Activated T-helper 1 cell treated with anti-CD3 and anti-CD28 coated beads, Interleukin-2, amount 50 U/mL, for 16 hours (primary cell): ENCODE measurements around the gene FNIP2.
"Not testable (repeated sequence)": the region's sequence is repeated elsewhere in the genome, so short reads cannot be mapped to it uniquely, and the experiment has no call there.

Experiments used
- DNase-seq, 2 donors: peaks; one replicate each; pipeline ENCODE4 v3.0.0-alpha.2; 2020; ENCODE audit warnings: low read depth in 1 of 2, low spot score in 1 of 2

Gene FNIP2

DNA sequence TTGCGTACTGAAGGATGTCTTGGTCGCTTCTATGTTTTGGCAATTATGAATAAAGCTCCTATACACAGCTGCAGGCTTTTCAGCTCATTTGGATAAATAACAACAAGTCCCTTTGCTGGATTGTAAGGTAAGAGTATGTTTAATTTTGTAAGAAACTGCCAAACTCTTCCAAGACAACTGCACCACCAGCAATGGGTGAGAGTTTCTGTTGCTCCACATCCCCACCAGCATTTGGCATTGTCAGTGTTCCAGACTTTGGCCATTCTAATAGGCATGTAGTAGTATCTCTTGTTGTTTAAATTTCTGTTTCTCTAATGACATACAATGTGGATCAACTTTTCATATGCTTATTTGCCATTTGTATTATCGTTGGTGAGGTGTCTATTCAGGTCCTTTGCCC, 44.3 kb downstream of the FNIP2 start:
- DNase-seq = no peak

DNA sequence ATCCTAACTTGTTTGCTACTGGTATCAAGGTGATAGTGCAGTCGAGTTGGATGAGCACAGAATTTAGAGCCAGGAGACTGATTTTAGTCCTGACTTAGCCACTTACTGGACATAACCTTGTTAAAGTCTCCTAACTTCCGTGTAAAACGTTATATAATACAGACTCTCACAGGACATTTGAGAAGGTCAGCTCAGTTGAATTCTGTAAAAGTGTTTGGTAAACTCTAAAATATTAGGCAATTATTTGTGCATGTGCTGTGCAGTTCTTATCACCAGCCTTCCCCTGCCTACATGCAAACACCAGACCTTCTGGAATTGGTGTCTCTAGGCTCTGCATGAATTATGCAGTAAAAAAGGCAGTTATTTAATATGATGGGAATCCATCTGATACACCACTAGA, 45.4 kb downstream of the FNIP2 start:
- no peak for DNase-seq

DNA sequence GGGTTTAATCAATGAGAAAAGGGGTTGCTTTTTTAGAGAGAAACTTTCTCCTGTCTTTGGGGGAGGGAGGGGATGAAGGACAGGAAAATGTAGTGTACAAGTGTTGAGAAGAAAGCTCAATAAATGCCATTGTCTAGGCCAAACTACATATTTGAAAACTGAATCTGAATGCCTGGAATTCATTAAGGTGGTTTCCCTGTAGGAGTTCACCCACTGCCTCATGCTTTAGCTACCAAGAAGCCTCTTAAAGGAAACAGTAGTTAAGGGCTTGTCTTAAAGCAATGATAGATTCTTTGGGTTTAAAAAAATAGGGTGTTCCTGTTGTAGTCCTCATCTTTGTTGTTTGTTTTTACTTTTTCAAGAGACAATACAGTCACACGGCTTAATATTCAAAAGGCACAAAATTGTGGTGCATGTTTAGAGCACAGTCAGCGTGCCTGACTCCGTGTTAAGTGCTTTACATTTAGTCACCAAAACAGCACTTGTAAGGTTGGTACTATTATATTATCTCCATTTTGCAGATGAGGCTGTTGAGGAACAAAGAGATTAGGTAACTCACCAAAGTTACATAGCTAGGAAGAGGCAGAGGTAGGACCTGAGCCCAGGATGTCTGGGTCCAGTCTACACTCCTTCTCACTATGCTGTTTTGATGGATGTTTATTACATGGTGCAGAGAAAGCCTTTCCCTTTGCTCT, 46.0 kb downstream of the FNIP2 start:
- DNase-seq = no peak

DNA sequence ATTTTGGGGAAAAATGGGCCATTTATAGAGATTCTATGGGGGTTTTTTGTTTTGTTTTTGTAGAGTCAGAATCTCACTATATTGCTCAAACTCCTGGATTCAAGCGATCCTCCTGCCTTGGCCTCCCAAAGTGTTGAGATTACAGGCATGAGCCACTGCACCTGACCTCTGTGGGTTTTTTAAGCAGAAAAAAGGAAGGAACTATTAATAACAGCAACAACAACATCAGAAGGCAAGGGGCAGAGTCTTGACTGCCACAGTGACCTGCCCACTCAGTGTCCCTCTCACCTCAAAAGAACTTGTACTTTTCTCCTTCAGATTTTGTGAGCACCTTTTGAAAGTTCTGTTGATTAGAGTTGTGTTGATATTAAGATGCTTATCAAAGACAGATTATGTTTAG, 48.1 kb downstream of the FNIP2 start:
- no peak for DNase-seq

DNA sequence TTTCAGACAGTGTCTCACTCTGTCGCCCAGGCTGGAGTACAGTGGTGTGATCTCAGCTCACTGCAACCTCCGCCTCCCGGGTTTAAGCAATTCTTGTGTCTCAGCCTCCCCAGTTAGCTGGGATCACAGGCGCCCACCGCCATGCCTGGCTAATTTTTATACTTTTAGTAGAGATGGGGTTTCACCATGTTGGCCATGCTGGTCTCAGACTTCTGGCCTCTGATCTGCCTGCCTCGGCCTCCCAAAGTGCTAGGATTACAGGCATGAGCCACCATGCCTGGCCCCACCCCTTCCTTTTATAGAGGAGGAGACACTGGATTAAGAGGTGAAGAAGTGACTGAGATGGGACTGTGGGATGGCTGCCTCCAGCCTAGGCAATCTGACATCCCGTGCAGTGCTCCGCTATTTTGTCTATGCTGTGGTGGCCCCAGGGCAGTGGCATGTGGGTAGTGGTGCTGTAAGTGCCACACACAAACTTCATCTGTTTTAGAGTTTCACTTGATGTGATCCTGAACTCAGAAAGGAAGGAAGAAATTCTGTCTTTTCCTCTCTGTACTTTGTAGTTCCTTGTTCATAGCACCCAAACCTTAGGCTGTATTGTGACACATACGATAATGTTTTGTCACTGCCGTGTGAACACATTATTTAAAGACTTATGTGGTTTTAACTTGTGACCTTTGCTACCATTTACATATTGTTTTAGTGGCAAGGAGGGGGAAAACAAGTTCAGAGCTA, 48.9 kb downstream of the FNIP2 start:
- DNase-seq = no peak

DNA sequence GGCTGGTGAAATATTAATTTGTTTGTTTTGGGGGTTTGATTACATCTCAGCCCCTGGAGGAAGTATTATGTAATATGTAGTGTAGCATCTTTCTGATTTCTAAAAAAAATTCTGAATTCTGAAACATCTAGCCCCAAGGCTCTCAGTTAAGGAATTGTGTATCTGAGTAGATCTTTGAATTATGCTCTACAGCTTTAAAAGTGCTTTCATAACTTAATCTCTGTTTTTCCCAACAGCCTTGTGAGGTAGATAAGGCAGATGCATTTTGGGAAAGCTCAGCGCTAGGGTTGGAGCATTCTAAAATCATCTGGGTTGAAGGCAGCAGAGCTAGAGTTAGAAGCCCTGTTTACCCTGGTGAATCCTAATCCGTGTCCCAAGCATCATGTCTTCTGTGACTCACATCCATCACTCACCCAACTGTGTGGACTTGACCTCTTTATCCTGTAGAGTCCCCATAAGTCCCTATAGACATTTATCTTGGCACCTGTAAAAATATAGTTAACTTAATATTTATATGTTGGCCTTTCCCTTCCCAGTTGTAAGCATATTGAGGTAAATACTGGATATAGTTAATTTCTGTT, 49.8 kb downstream of the FNIP2 start:
- no peak for DNase-seq

DNA sequence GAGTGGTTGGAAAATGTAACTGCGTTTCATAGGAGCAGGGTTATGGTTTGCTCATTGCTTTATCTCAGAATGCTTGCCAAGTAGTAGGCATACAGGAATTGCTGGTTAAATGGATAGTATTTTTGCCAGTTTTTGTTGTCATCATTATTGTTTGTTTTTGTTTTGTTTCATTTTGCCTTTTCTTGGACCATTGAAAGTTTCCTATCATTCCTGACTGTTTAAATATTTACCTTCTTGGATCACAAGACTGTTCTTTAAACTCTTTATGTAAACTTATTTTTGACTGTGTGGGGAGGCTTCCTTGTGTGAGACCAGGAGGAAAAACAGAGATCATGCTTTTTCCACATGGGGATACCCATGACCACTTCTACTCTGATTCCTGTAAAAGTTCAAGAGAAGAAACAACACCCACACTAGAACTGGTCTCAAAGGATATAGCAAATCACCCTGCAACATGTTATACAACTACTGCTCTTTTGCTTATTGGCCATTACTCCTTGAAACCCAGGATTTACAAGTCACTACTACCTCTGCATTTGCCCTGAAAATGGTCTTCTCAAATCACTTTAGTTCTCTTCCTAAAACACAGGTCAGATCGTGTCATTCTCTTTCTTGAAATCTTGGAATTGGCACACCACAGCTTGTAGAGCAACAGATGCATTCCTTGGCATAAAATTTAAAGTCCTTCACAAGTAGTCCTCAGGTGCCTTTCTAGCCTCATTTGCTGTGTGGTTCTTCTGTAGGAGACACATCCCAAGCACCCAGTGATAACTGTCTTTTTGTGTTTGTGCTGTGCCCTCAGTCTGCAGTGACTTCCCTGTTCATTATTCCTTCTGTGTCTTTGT, 51.3 kb downstream of the FNIP2 start:
- no peak for DNase-seq

DNA sequence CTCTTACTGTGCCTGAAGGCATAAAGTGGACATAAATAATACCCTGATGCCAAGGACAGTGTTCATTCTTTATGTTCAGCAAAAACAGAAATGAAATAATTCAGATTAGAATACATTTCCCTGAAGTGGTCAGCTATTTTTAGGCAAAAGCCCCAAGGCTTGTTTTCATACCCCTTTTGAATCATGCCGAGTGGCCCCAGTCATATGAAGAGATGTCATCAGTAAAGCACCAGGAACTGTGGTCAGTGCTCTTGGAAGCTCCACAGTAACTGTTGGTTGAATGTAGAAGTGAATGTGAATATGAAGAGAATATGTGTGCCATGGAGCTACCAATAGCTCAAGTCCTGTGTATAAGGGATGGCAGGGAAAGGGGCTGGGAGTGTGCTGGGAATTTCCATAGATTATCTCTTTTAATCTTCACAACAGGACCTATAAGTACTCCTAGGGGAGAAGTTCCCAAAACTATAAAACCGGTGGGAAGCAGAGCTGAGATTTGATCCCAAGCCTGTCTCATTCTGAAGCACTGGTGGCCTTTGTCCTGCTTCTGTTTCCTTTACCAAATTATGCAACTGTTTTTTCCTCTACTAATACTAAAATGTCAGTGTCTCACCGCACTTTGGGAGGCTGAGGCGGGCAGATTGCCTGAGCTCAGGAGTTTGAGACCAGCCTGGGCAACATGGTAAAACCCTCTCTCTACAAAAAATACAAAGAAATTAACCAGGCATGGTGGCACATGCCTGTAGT, 52.6 kb downstream of the FNIP2 start:
- DNase-seq = no peak

DNA sequence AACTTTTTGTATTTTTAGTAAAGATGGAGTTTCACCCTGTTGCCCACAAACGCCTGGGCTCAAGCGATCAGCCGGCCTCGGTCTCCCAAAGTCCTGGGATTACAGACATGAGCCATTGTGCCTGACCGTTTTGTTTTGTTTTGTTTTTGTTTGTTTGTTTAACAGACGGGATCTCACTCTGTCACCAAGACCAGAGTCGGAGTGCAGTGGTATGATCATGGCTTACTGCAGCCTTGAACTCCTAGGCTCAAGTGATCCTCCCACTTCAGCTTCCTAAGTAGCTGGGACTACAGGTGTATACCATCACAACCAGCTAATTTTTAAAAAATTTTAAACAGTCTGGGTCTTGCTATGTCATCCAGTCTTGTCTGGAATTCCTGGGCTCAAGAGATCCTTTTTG, 53.5 kb downstream of the FNIP2 start:
- no peak for DNase-seq

DNA sequence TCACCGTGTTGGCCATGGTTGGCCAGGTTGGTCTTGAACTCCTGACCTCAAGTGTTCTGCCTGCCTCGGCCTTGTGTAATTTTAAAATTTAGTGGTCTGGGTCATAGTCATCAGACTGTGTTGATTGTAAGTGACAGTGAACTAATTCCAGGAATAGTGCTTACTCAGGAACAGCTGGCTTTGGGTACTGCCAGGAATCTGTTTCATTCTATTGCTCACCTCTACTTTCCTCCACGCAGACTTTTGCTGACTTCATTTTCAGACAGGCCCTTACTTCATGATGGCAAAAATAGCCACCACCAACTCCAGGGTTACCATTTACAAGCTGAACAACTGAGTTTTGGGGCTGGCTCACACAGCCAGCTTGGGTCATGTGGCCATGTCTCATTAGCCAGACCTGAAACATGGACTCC, 54.6 kb downstream of the FNIP2 start:
- no peak for DNase-seq

DNA sequence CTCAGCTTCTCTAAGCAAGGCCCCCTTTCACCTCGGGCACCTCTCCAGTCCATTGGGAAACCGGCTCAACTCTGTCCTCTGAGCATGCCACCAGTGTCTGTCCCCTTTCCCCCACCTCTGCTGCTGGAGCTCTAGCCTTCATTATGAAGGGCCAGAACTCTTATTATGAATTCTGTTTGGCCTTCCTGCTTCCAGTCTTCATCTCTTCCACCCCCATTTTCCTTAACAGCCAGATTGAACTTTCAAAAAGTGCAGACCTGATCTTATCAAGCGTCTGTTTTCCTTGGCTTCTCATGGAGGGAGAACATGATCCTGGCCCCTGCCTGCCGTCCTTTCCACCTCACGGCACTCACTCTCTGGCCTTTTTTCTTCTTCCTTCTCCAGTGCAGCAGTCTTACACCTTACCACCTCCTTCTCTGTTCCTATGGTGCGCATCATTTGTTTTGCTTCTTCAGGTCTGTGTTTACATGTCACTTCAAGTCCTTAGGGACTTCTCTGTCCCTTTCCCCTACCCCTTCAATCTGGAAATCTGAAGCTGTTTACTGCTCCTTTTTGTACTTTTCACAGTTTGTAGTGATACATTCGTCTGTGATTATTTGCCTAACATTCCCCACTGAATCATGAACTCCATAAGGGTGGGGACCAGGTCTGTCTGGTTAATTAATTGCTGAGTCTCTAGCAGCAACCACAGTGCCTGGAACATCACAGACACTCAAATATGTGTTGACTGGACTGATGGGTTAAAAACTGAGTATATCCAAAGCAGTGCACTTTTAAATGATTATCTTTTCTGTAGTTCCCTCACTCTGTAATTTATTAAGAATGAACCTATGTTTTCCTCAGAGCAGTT, 55.8 kb downstream of the FNIP2 start:
- no peak for DNase-seq

DNA sequence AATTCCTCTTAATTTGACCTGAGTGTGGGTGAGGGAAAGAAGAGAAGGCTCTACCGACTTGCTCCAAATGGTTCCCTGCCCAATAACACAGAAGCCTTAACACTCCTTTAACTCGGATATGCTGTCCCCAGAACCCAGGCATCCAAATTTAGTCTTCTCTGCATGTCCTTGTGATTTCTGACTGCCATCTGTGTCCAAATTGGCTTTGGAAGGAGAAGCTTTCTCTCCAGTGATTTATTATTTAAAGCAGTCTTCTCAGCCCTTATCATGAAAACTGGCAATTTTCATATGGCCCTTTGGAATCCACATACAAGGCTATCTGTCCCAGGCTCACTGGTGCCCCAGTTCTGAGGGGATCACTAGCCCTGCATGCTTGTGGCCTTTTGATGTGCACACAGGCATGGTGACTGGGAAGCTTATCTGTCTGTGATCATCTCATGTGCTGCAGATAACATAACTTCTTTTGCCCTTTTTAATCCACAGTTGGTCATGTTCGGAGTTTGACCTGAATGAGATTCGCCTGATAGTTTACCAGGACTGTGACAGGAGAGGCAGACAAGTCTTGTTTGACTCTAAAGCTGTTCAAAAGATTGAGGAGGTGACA, 56.7 kb downstream of the FNIP2 start:
- DNase-seq = no peak

DNA sequence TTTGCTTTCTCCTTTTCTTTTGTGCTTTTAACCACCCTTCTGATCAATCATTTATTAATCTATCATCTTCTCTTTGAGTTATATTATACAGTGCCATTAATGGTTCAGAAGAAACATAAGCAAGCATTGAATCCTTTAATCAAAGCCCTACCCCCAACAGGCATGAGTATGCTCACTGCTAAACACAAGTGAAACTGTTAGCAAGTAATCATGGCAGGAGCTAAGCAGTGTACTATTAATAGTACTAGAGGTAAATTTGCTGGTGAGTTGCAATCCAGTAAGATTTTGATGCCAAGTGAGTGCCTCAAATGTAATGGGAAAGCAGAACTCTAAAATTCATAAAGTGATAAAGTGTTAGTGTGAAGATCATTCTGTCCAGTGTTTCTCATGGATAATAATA, 57.2 kb downstream of the FNIP2 start:
- no peak for DNase-seq

DNA sequence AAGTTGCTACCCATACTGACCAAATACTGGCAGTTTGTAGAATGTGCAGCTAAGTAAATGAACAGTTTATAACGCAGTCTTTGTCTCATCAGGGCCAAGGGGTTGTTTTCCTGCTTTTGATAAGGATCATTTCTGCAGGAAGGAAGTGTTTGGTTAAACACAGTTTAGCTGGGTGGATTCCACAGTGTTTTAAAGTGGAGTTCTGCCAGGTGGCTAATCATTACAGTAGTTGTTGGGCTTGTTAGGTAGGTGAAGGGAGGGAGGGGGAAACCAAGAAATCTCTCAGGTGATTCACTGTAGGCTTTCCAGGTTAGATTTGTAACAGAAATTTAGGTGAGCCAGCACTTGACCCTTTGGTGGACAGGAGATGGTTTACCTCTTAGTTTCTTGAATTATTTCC, 58.1 kb downstream of the FNIP2 start:
- DNase-seq = no peak

DNA sequence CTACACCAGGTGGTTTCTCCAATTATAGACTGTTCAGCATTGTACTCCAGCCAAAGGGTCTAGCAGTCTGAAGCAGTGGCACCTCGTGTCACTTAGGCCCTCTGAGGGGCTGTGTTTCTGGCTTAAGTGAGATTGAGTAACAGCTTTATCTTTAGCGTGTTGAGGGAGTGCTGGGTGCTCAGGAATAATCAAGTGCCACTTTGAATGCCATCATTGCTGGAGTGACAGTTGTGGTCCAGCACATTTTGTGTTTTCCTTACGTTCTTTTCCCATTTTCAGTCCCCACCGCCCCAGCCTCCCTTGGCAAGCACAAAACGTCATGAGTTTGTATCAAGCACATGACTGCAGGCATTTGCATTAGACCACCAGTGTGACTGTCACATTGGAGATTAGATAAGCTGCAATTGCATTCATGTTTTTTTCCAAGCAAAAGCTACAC, 58.7 kb downstream of the FNIP2 start:
- DNase-seq = no peak

DNA sequence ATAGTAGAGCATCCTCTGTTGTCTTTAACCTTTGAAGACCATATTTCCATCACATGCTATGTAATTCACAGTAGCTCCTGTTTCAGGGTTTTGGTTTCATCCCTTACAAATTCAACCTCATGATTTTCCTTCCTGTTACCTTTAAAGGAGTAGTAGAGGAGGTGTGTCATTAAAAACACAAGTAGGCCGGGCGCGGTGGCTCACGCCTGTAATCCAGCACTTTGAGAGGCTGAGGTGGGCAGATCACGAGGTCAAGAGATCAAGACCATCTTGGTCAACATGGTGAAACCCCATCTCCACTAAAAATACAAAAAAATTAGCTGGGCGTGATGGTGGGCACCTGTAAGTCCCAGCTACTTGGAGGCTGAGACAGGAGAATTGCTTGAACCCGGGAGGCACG, 59.3 kb downstream of the FNIP2 start:
- not testable (repeated sequence) for DNase-seq

DNA sequence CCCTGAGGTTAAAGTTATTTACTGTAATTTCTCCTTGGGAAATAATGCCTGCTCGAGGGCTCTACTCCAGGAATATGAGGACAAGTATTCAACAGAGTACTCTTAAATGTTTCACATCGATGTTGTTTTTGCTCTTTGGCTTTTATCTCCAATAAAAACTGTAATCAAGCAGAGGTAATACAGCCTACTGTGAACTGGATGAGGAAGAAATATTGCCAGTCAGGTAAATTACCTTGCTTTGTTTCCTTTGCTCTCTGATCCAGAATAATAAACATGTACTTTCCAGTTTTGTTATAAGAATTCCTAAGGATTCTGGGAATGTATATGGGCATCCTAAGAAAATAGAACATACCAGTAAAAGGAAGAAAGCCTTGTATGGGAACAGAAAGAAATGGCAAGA, 60.4 kb downstream of the FNIP2 start:
- DNase-seq = no peak

DNA sequence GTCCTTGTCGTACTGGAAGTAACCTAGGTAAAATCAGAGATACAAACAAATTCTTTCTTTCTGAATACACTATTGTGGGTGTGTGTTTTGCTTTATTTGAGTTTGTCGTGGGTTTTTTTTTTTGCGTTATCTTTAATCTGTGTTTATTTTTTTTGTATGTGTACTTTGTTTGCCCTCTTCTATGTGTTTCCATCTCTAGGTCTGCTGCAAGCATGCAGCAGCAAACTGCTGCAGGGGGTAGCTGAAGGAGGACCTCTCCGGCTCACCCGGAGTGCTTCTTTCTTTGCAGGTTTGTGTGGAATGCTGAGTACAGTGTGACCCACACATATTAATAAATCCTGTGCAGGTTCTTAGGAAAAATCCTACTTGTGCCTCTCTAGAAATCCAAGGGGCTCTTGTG, 64.8 kb downstream of the FNIP2 start:
- no peak for DNase-seq

DNA sequence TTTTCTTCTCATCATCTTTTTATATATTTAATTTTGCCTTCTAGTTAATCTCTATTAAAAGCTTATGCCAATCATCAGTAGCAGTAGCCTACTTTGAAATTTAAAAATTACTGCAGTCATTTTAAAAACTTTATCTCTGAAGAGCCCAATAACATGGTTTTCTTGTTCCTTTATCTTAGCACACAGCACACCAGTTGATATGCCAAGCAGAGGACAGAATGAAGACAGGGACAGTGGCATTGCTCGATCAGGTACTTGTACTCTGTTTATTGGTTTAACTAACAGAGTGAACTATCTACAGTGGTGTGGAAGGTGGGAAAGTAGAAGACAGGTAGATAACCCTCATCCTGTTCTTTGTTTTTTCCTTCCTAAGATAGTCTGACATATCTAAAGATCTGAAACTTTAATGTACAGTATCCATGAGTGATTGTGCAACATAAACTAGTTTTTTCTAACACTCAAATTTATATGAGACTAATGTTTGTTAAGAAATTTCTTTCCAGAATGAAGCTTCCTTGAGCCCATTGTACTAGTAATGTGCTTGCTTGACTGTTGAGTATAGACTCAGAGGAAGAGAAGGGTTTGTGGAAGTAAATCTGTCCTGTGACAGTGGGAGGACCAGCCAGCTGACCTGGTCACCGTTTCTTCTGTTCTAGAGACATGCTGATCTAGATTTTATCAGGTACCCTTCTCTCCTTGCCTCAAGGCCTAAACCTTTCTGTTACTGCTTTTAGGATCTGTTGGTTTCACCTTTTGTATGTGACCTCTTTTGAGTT, 66.6 kb downstream of the FNIP2 start:
- no peak for DNase-seq
